B cell (primary cell): ENCODE data around the gene SEPTIN14.

Experiments used
- CTCF ChIP-seq: fragments of 200-600 bp; IDR thresholded peaks from one replicate; pipeline ENCODE4 v1.8.0; 2022; ENCODE audit warnings: antibody characterized with exemption, mild to moderate bottlenecking
- EZH2 ChIP-seq: IDR thresholded peaks from 2 replicates; pipeline ENCODE4 v1.6.1; 2012; ENCODE audit warnings: borderline replicate concordance, low read depth, mild to moderate bottlenecking, moderate library complexity, low read length; ENCODE audit not compliant: insufficient read depth, poor library complexity, severe bottlenecking

GRCh38 chr7:55778631-55779030, 83.9 kb downstream of the SEPTIN14 start:
- TF ChIP-seq CTCF (no peak), EZH2 (no peak)
